Measurements from ENCODE around the gene MRPL58.

The MRPL58 gene

GRCh38 chr17:75047398-75048098, 35.1 kb downstream of the MRPL58 start:
- no peak for DNase-seq (ENCODE audit: low read depth)

- peak; percentile 86 for DNase-seq (ENCODE audit: low read depth)
These were observed 35.9 kb downstream of the MRPL58 start for GRCh38 chr17:75048249-75048878.

GRCh38 chr17:75049057-75049456, 36.6 kb downstream of the MRPL58 start:
- DNase-seq (ENCODE audit: low read depth) = no peak

- DNase-seq (ENCODE audit: low read depth) = no peak
These were observed 37.2 kb downstream of the MRPL58 start for GRCh38 chr17:75049706-75050105.

- no peak for DNase-seq (ENCODE audit: low read depth)
These were observed 39.5 kb downstream of the MRPL58 start for GRCh38 chr17:75051941-75052340.

GRCh38 chr17:75059369-75060345, 47.2 kb downstream of the MRPL58 start:
- peak; percentile 82 for DNase-seq (ENCODE audit: low read depth)

GRCh38 chr17:75060434-75061054, 48.1 kb downstream of the MRPL58 start:
- no peak for DNase-seq (ENCODE audit: low read depth)

- DNase-seq (ENCODE audit: low read depth) = no peak
These were observed 48.6 kb downstream of the MRPL58 start for GRCh38 chr17:75061055-75061438.

GRCh38 chr17:75061618-75062017, 49.1 kb downstream of the MRPL58 start:
- DNase-seq (ENCODE audit: low read depth) = no peak

- no peak for DNase-seq (ENCODE audit: low read depth)
These were observed 50.7 kb downstream of the MRPL58 start for GRCh38 chr17:75063201-75063600.

GRCh38 chr17:75063626-75064025, 51.2 kb downstream of the MRPL58 start:
- no peak for DNase-seq (ENCODE audit: low read depth)

GRCh38 chr17:75064040-75064439, 51.6 kb downstream of the MRPL58 start:
- no peak for DNase-seq (ENCODE audit: low read depth)

- DNase-seq (ENCODE audit: low read depth) = no peak
These were observed 52.0 kb downstream of the MRPL58 start for GRCh38 chr17:75064460-75064859.

GRCh38 chr17:75064867-75065561, 52.5 kb downstream of the MRPL58 start:
- no peak for DNase-seq (ENCODE audit: low read depth)

GRCh38 chr17:75065562-75066151, 53.2 kb downstream of the MRPL58 start:
- peak; percentile 43 for DNase-seq (ENCODE audit: low read depth)

- no peak for DNase-seq (ENCODE audit: low read depth)
These were observed 55.4 kb downstream of the MRPL58 start for GRCh38 chr17:75067856-75068255.

- no peak for DNase-seq (ENCODE audit: low read depth)
These were observed 56.3 kb downstream of the MRPL58 start for GRCh38 chr17:75068750-75069149.

GRCh38 chr17:75069783-75070182, 57.3 kb downstream of the MRPL58 start:
- no peak for DNase-seq (ENCODE audit: low read depth)
